ENCODE results near the gene SMYD3.

DNA sequence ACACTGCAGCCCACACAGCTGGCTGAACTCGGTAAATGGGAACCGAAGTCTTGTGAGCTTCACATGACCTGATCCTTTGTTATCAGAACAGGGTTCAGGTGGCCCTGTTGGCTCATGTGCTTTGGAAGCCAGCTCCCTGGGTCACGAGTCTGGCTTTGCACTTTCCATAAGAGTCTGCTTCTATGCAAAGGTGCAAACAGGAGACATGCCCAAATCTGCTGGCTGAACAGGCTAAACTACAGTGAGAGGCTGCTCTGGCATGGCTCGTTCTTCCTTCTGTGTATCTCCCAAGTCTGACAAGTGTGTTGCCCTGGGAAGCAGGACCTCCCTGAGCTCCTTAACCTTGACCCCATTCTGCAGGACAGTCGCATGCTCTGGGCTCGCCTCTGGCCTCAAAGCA lies 802.7 kb downstream of the SMYD3 start:
- TF ChIP-seq, protein P1, sequence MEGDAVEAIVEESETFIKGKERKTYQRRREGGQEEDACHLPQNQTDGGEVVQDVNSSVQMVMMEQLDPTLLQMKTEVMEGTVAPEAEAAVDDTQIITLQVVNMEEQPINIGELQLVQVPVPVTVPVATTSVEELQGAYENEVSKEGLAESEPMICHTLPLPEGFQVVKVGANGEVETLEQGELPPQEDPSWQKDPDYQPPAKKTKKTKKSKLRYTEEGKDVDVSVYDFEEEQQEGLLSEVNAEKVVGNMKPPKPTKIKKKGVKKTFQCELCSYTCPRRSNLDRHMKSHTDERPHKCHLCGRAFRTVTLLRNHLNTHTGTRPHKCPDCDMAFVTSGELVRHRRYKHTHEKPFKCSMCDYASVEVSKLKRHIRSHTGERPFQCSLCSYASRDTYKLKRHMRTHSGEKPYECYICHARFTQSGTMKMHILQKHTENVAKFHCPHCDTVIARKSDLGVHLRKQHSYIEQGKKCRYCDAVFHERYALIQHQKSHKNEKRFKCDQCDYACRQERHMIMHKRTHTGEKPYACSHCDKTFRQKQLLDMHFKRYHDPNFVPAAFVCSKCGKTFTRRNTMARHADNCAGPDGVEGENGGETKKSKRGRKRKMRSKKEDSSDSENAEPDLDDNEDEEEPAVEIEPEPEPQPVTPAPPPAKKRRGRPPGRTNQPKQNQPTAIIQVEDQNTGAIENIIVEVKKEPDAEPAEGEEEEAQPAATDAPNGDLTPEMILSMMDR (IDR thresholded peaks at IDR 0.05; ENCODE audit: poor library complexity, severe bottlenecking) = no peak
- no peak for TF ChIP-seq EZH2 (IDR thresholded peaks at IDR 0.05; ENCODE audit: borderline replicate concordance, insufficient read depth, low read length, poor library complexity, severe bottlenecking)
- no peak for TF ChIP-seq MXI1 (conservative IDR thresholded peaks at IDR 0.05; ENCODE audit: poor library complexity, severe bottlenecking)
- no peak for TF ChIP-seq SMC3 (conservative IDR thresholded peaks at IDR 0.05; ENCODE audit: poor library complexity)
- no peak for TF ChIP-seq EP300 (conservative IDR thresholded peaks at IDR 0.05; ENCODE audit: poor library complexity, severe bottlenecking)
- no peak for TF ChIP-seq POLR2AphosphoS5 (IDR thresholded peaks at IDR 0.05)
- TF ChIP-seq TAF1 (IDR thresholded peaks at IDR 0.05; ENCODE audit: low read depth) = no peak
- no peak for TF ChIP-seq REST (IDR thresholded peaks at IDR 0.05; ENCODE audit: borderline replicate concordance)

All from neural cell (in vitro differentiated cells).